ENCODE data around the gene GARS1.

GRCh38 chr7:30613366-30614325 is 19.0 kb downstream of the GARS1 start:
- TF ChIP-seq, protein P1, sequence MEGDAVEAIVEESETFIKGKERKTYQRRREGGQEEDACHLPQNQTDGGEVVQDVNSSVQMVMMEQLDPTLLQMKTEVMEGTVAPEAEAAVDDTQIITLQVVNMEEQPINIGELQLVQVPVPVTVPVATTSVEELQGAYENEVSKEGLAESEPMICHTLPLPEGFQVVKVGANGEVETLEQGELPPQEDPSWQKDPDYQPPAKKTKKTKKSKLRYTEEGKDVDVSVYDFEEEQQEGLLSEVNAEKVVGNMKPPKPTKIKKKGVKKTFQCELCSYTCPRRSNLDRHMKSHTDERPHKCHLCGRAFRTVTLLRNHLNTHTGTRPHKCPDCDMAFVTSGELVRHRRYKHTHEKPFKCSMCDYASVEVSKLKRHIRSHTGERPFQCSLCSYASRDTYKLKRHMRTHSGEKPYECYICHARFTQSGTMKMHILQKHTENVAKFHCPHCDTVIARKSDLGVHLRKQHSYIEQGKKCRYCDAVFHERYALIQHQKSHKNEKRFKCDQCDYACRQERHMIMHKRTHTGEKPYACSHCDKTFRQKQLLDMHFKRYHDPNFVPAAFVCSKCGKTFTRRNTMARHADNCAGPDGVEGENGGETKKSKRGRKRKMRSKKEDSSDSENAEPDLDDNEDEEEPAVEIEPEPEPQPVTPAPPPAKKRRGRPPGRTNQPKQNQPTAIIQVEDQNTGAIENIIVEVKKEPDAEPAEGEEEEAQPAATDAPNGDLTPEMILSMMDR (IDR thresholded peaks at IDR 0.05) = no peak
- no peak for TF ChIP-seq POLR2A (IDR thresholded peaks at IDR 0.05; ENCODE audit: low read depth)

Measured in esophagus muscularis mucosa (tissue), 3 donors.